GM23338 (cell line): ENCODE results near the gene MSL3. TPM values are rescaled to one million over a fixed set of nuclear protein-coding genes. Genes with fewer than 3 reads are reported as not detected.

Source experiments
- ATAC-seq: fragments of 200-7000 bp; cut with Tn5 transposase; 3 replicates; pipeline ENCODE4 v1.9.1; 2020
- DNase-seq: peaks from one replicate; pipeline ENCODE4 v3.0.0-alpha.2; 2015; ENCODE audit warnings: low spot score
- H2AFZ ChIP-seq: fragments of 200-600 bp; sonication (generic); 2 replicates; pipeline ENCODE4 v1.8.0; 2016; ENCODE audit warnings: antibody characterized with exemption, mild to moderate bottlenecking, moderate library complexity
- H3F3A ChIP-seq: fragments of 200-600 bp; sonication (generic); replicated peaks from 2 replicates; pipeline ENCODE4 v1.8.0; 2017; ENCODE audit warnings: antibody characterized with exemption, mixed run types, low read depth
- H3K27ac ChIP-seq: fragments of 200-600 bp; sonication (generic); 2 replicates; pipeline ENCODE4 v1.6.1; 2016; ENCODE audit warnings: low read depth
- H3K27me3 ChIP-seq: fragments of 200-600 bp; sonication (generic); 2 replicates; pipeline ENCODE4 v1.8.0; 2016; ENCODE audit warnings: mild to moderate bottlenecking, mixed run types, moderate library complexity; ENCODE audit not compliant: insufficient read depth
- H3K36me3 ChIP-seq: fragments of 200-600 bp; sonication (generic); 2 replicates; pipeline ENCODE4 v1.8.0; 2016; ENCODE audit warnings: mild to moderate bottlenecking; ENCODE audit not compliant: insufficient read depth
- H3K4me1 ChIP-seq: fragments of 200-600 bp; sonication (generic); 2 replicates; pipeline ENCODE4 v1.8.0; 2016; ENCODE audit warnings: mild to moderate bottlenecking, moderate library complexity; ENCODE audit not compliant: insufficient read depth
- H3K4me2 ChIP-seq: fragments of 200-600 bp; sonication (generic); 2 replicates; pipeline ENCODE4 v1.7.1; 2017; ENCODE audit warnings: mixed run types
- H3K4me3 ChIP-seq: fragments of 200-600 bp; sonication (generic); 2 replicates; pipeline ENCODE4 v1.6.1; 2016; ENCODE audit warnings: mixed run types
- H3K79me2 ChIP-seq: fragments of 200-600 bp; sonication (generic); replicated peaks from 2 replicates; pipeline ENCODE4 v1.8.0; 2017; ENCODE audit warnings: mild to moderate bottlenecking; ENCODE audit not compliant: insufficient read depth
- H3K9me2 ChIP-seq: fragments of 200-600 bp; sonication (generic); 2 replicates; pipeline ENCODE4 v1.8.0; 2017; ENCODE audit not compliant: insufficient read depth
- H4K20me1 ChIP-seq: fragments of 200-600 bp; sonication (generic); replicated peaks from 2 replicates; pipeline ENCODE4 v1.8.0; 2017; ENCODE audit warnings: mild to moderate bottlenecking; ENCODE audit not compliant: insufficient read depth
- H3K27ac Mint-ChIP-seq: 2 replicates; pipeline ENCODE4 v1.8.0; 2020; ENCODE audit warnings: inconsistent platforms, mild to moderate bottlenecking, moderate library complexity, mixed read lengths
- H3K27me3 Mint-ChIP-seq: 3 replicates; pipeline ENCODE4 v1.8.0; 2022; ENCODE audit warnings: low read depth, mild to moderate bottlenecking, moderate library complexity, mixed read lengths, inconsistent platforms; ENCODE audit not compliant: insufficient read depth, poor library complexity
- H3K36me3 Mint-ChIP-seq: 3 replicates; pipeline ENCODE4 v1.8.0; 2021; ENCODE audit warnings: low read depth, mild to moderate bottlenecking, inconsistent platforms, moderate library complexity, mixed read lengths
- H3K4me1 Mint-ChIP-seq: 3 replicates; pipeline ENCODE4 v1.8.0; 2020; ENCODE audit warnings: mild to moderate bottlenecking, inconsistent platforms, mixed read lengths
- H3K4me3 Mint-ChIP-seq: 3 replicates; pipeline ENCODE4 v1.8.0; 2021; ENCODE audit warnings: moderate library complexity, mild to moderate bottlenecking, inconsistent platforms, mixed read lengths
- H3K9me3 Mint-ChIP-seq: 3 replicates; pipeline ENCODE4 v1.8.0; 2020; ENCODE audit warnings: moderate library complexity, mild to moderate bottlenecking, inconsistent platforms, mixed read lengths
- CREB1 ChIP-seq: fragments of 250-450 bp; sonication (Bioruptor Pico); IDR thresholded peaks from 2 replicates; pipeline ENCODE4 v1.5.0; 2020; ENCODE audit warnings: low read depth, mild to moderate bottlenecking, moderate library complexity
- CTCF ChIP-seq, 2 experiments: fragments of 200-600 bp in 1 of 2; sonication (generic) in 1 of 2; conservative IDR thresholded peaks; 2 replicates each; pipeline versions ENCODE4 v1.5.1 to v1.6.1; 2016 to 2017; ENCODE audit warnings: antibody characterized with exemption in 2 of 2, low read depth in 2 of 2, mild to moderate bottlenecking in 2 of 2, moderate library complexity in 1 of 2
- ETS1 ChIP-seq: IDR thresholded peaks from 2 replicates; pipeline ENCODE4 v1.6.1; 2016; ENCODE audit warnings: antibody characterized with exemption
- EZH2phosphoT487 ChIP-seq: fragments of 200-600 bp; sonication (generic); IDR thresholded peaks from one replicate; pipeline ENCODE4 v1.8.1; 2018; ENCODE audit warnings: antibody characterized with exemption; ENCODE audit not compliant: unreplicated experiment
- NANOG ChIP-seq: IDR thresholded peaks from 2 replicates; pipeline ENCODE4 v1.6.1; 2016; ENCODE audit warnings: antibody characterized with exemption, borderline replicate concordance
- POLR2AphosphoS5 ChIP-seq: IDR thresholded peaks from 2 replicates; pipeline ENCODE4 v1.6.1; 2016; ENCODE audit warnings: antibody characterized with exemption, low read depth
- REST ChIP-seq: IDR thresholded peaks from one replicate; pipeline ENCODE4 v1.6.1; 2018; ENCODE audit warnings: antibody characterized with exemption; ENCODE audit not compliant: unreplicated experiment
- STAT1 ChIP-seq: IDR thresholded peaks from one replicate; pipeline ENCODE4 v1.6.1; 2016; ENCODE audit warnings: antibody characterized with exemption; ENCODE audit not compliant: unreplicated experiment
- ZNF114 ChIP-seq: fragments of 250-450 bp; sonication (Bioruptor Pico); IDR thresholded peaks from 2 replicates; pipeline ENCODE4 v1.5.0; 2020; ENCODE audit warnings: mild to moderate bottlenecking, moderate library complexity
- ZNF462 ChIP-seq: fragments of 250-450 bp; sonication (Bioruptor Pico); IDR thresholded peaks from 2 replicates; pipeline ENCODE4 v1.5.0; 2020; ENCODE audit warnings: mild to moderate bottlenecking, moderate library complexity
- polyA plus RNA-seq: library from polyadenylated mRNA; unstranded; fragments of >200 nt; fragmentation: Nextera tagmentation; extraction: Ambion mirVana; gene quantifications from 2 replicates; pipeline ENCODE4 v1.2.1, GENCODE V29; 2016
- total RNA-seq: library from RNA; depleted of rRNA; stranded (reverse); fragments of >200 nt; shearing (Covaris generic); gene quantifications from 2 replicates; pipeline ENCODE4 v1.2.3, GENCODE V29; 2014

The MSL3 gene
- total and polyA plus RNA-seq, 2 experiments from 2014 or later = 13.9 to 18.9 TPM

- TF ChIP-seq STAT1 (no peak), ZNF114 (no peak), CTCF (conservative IDR thresholded peaks at IDR 0.05; ENCODE audit: low read depth in 2 of 2) (no peak), POLR2AphosphoS5 (no peak)
These were observed 31.8 kb downstream of the MSL3 start (continued) for GRCh38 chrX:11789809-11790208.

- no peaks in the 10 kb centered on the region for H3K27me3 Mint-ChIP-seq
- no peak overlapping the region for H3K4me3 ChIP-seq
- no peak for TF ChIP-seq CREB1
- TF ChIP-seq CTCF (conservative IDR thresholded peaks at IDR 0.05; ENCODE audit: low read depth in 2 of 2) = no peak
- TF ChIP-seq REST = no peak
- no peak for TF ChIP-seq NANOG
- no peak for TF ChIP-seq ETS1
- TF ChIP-seq STAT1 = no peak
- no peak for TF ChIP-seq EZH2phosphoT487
- TF ChIP-seq ZNF114 = no peak
- TF ChIP-seq ZNF462 (CRISPR knock-in tag) = no peak
- H3K4me1 ChIP-seq = no peaks in the 10 kb centered on the region
- no peaks in the 10 kb centered on the region for H4K20me1 ChIP-seq
- H3K9me3 Mint-ChIP-seq = no peaks in the 10 kb centered on the region
- no peaks in the 10 kb centered on the region for H3K79me2 ChIP-seq
- no peak overlapping the region for H2AFZ ChIP-seq
- ATAC-seq (no peak), DNase-seq (no peak)
- H3K27me3 ChIP-seq = no peaks in the 10 kb centered on the region
- H3K4me3 Mint-ChIP-seq = no peak overlapping the region
- H3K27ac Mint-ChIP-seq = no peak overlapping the region
- no peak overlapping the region for H3K4me2 ChIP-seq
- no peaks in the 10 kb centered on the region for H3K9me2 ChIP-seq
- peaks cover 11% of the 10 kb centered on the region; the same call in 2 of the 3 replicates for H3K4me1 Mint-ChIP-seq
- no peaks in the 10 kb centered on the region for H3F3A ChIP-seq
- no peaks in the 10 kb centered on the region for H3K36me3 Mint-ChIP-seq
- no peak overlapping the region for H3K27ac ChIP-seq
- no peaks in the 10 kb centered on the region for H3K36me3 ChIP-seq
These were observed 33.1 kb downstream of the MSL3 start for GRCh38 chrX:11791090-11791489.
